ENCODE results near the gene CACNB4. TPM values are rescaled to one million over a fixed set of nuclear protein-coding genes. Genes with fewer than 3 reads are reported as not detected.

Gene CACNB4
- polyA plus RNA-seq, 2 of the 4 experiments (the other 2 are of a cell fraction): 0.25 to 0.53 TPM

- POLR2A ChIA-PET: no interaction called here
Observed at GRCh38 chr2:151789055-151789834, 309.6 kb downstream of the CACNB4 start.

GRCh38 chr2:151786483-151786882, 312.4 kb downstream of the CACNB4 start:
- no peak overlapping the region for H3K4me2 ChIP-seq
- H3K4me3 ChIP-seq: no peak overlapping the region
- H3K27ac ChIP-seq: no peak overlapping the region
- no peak for TF ChIP-seq EP300 (IDR thresholded peaks at IDR 0.05)
- TF ChIP-seq HES2 (IDR thresholded peaks at IDR 0.05): no peak
- no peak for TF ChIP-seq MAZ (IDR thresholded peaks at IDR 0.05; ENCODE audit: borderline replicate concordance, low read depth, low read length)
- no peak for TF ChIP-seq TP53 (CRISPR knock-in tag; IDR thresholded peaks at IDR 0.05)
- TF ChIP-seq HOXB13 (CRISPR knock-in tag; IDR thresholded peaks at IDR 0.05; ENCODE audit: low read depth): no peak
- no peak for TF ChIP-seq TFCP2L1 (CRISPR knock-in tag; IDR thresholded peaks at IDR 0.05)
- no peak for TF ChIP-seq ATOH8 (CRISPR knock-in tag; IDR thresholded peaks at IDR 0.05; ENCODE audit: low read depth)
- no peak for TF ChIP-seq GATA3 (IDR thresholded peaks at IDR 0.05; ENCODE audit: borderline replicate concordance)
- TF ChIP-seq ESRRA (IDR thresholded peaks at IDR 0.05; ENCODE audit: borderline replicate concordance, low read length): no peak
- no peak for TF ChIP-seq RAD21 (conservative IDR thresholded peaks at IDR 0.05 in 1 of 2, IDR thresholded peaks at IDR 0.05 in 1 of 2)
- TF ChIP-seq BHLHE40 (IDR thresholded peaks at IDR 0.05; ENCODE audit: low read depth, low read length): no peak
- ATAC-seq (no peak), DNase-seq (ENCODE audit: low read depth in 1 of 2, low spot score in 1 of 2) (no peak), FAIRE-seq (no peak)
- H3K9me3 ChIP-seq: no peaks in the 10 kb centered on the region
- H3K4me1 ChIP-seq: no peaks in the 10 kb centered on the region
- CTCF ChIA-PET: no interaction called here
- WGBS (ENCODE audit: missing lambda C conversion rate): 97% methylated on average over 1 of the region's 1 CpG
- POLR2A ChIA-PET: no interaction called here

More at GRCh38 chr2:151789055-151789834, 309.6 kb downstream of the CACNB4 start:
- Histone ChIP-seq H3K9me3 (no peaks in the 10 kb centered on the region), H3K4me2 (no peak overlapping the region), H3K4me1 (no peaks in the 10 kb centered on the region), H3K27ac (no peak overlapping the region), H3K4me3 (no peak overlapping the region)
- 96% methylated on average over 4 of the region's 4 CpGs for WGBS (ENCODE audit: missing lambda C conversion rate)
- DNase-seq (ENCODE audit: low read depth in 1 of 2, low spot score in 1 of 2) (no peak), ATAC-seq (no peak), FAIRE-seq (no peak)
- CTCF ChIA-PET: interaction anchor here (0.6 to 1.0 kb wide), 2 partner anchors 221 to 223 kb away, joined by 3 to 4 read pairs; no protein-coding TSS in a partner anchor
- no peak for TF ChIP-seq HDAC2 (IDR thresholded peaks at IDR 0.05)
- no peak for TF ChIP-seq CTCF (IDR thresholded peaks at IDR 0.05)
- TF ChIP-seq ZC3H11A (IDR thresholded peaks at IDR 0.05): peak; percentile 96

- Histone ChIP-seq H3K27ac (no peak overlapping the region), H3K9me3 (no peaks in the 10 kb centered on the region), H3K4me3 (no peak overlapping the region), H3K4me2 (no peak overlapping the region), H3K4me1 (no peaks in the 10 kb centered on the region)
- TF ChIP-seq HMGXB4 (CRISPR knock-in tag; IDR thresholded peaks at IDR 0.05; ENCODE audit: borderline replicate concordance) (no peak), MAX (IDR thresholded peaks at IDR 0.05) (no peak), RARB (CRISPR knock-in tag; IDR thresholded peaks at IDR 0.05) (no peak), EP300 (IDR thresholded peaks at IDR 0.05) (no peak), HEYL (CRISPR knock-in tag; IDR thresholded peaks at IDR 0.05) (no peak), MYC (IDR thresholded peaks at IDR 0.05; ENCODE audit: borderline replicate concordance, low read length) (no peak), PBX3 (IDR thresholded peaks at IDR 0.05) (no peak), RNF2 (IDR thresholded peaks at IDR 0.05; ENCODE audit: borderline replicate concordance, low read depth) (no peak), KDM5A (IDR thresholded peaks at IDR 0.05) (no peak), SREBF2 (IDR thresholded peaks at IDR 0.05) (no peak), FOSL2 (IDR thresholded peaks at IDR 0.05) (no peak), FOSL2 (CRISPR knock-in tag; IDR thresholded peaks at IDR 0.05) (no peak), EHF (CRISPR knock-in tag; IDR thresholded peaks at IDR 0.05) (no peak), TP53 (CRISPR knock-in tag; IDR thresholded peaks at IDR 0.05) (no peak)
- ATAC-seq: no peak
- 95% methylated on average over 5 of the region's 5 CpGs for WGBS (ENCODE audit: missing lambda C conversion rate)
- DNase-seq (ENCODE audit: low read depth in 1 of 2, low spot score in 1 of 2): no peak
- no peak for FAIRE-seq
- ChIA-PET CTCF (interaction anchor here (1.6 kb wide), 1 partner anchor 240 kb away, joined by 3 read pairs; no protein-coding TSS in a partner anchor), POLR2A (interaction anchor here (1.0 kb wide), 1 partner anchor 42 kb away, joined by 3 read pairs; the partner anchor contains the start of gene ARL5A)
Observed at GRCh38 chr2:151786077-151786476, 312.8 kb downstream of the CACNB4 start.
